ENCODE data around the gene PLXDC2.

The PLXDC2 gene

DNA sequence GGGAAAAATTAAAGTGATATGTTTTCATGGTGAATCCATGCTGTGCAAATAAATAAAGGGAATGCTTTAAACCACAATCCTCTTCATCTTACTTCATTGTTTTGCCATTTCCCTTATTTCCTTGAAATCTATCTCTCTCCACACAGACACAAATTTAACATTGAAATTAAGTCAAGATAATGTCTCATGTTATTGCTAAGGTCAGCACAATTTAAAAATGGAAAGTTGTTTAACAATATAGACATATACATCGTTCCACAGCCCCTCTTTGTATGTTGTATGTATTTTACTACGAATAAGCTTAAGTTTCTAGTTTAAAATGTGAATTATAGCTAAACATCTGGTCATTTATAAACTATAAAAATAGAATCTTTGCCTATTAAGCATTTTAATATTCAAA, 256.9 kb downstream of the PLXDC2 start:
- no peak for DNase-seq

DNA sequence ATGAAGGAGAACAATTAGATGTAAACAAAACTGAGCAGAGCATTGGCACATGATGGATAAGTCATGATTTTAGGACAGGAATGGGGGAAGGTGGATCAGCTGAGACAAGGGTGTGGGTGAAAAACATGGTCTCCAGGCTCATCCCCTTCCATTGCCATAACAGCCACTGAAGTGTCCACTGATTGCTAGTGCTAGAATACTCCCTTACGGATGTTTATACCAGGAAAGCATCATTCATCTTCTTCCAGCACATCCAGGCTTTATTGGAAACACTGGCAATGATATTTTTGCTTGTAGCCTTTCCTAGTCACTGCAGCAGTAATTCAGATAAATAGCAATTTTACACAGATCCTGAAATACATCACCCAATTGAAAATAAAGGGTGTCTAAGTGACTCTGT, 259.5 kb downstream of the PLXDC2 start:
- DNase-seq: no peak

DNA sequence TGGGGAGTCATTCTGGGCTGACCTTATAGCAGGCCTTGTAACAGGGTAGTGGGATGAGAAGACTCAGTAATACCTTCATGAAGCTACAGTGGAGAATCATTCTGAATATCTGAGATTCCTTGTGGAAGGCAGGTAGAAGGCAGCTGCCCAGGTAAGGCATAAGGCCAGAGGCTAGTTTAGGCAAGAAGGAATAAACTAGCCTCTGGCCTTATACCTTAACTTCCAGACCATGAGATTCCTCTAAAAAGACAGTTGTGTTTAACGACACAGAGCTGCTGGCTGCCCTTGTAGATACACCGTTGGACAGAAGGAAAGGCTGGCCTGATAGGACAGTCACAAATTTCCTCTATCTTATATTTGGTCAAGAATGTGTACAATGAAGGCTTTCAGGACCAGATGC, 268.2 kb downstream of the PLXDC2 start:
- no peak for DNase-seq

DNA sequence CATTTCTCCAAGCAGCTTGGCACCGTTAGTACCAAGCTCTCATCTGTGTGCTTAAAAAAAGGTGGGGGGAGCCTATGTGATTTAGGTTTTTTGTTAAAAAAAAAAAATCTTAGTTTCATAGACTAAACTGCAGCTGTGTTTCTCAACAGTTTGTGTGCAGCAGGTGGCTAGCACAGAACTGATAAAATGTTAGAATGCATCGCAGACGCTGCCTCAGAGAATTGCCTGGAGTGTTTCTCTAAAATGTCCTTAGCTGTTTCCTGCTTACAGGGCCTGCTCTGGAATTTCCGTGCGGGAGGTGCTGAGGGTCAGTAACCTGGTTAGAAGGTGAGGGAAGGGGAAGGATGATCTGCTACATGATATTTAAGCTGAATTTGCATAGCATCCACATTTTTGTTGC, 268.9 kb downstream of the PLXDC2 start:
- DNase-seq: no peak

DNA sequence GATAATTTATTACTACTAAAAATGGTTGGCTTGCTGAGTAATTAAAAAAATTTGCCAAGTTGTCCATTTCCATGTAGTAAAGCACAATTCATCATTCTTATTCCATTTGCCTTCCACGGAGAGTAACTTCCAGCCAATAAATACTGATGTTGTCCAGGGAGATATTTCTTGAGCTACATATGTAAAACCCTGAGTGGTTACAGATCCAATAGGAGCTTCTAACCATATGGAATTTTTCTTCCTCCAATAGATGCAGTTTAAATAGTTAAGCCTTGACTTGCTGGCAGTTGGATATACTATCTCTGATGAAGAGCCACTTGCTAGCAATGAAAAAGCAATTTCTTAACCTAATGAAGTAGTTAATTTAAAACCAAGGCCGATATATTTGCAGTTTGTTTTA, 271.1 kb downstream of the PLXDC2 start:
- no peak for DNase-seq

DNA sequence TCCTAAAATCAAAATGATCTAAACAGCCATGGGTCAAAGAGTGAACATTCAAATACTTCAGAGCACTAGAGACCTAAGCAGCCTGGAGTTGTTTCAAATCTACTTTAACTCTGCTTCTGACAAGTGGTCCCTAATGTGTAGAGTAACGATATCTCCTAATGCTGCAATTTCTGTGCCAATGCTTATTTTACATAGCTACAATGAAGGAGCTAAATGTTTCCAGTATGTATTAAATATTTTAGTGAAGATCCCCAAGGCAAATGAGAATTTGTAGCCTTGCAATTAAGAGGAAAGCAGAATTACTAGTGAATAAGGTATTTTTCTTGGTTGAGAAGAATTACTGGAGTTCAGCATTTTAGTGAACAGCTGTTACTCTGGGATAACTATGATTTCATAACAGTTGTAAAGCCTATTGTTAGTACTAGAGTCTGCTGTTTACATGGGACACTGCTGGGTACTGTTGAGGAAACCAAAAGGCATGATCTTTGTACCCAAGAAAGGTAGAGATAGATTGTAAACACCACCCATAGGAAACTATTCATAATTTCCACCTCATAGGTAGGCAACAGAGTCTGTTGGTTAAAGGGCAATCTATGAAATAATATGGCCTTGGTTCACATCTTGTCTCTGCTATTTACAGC, 271.9 kb downstream of the PLXDC2 start:
- DNase-seq: no peak

DNA sequence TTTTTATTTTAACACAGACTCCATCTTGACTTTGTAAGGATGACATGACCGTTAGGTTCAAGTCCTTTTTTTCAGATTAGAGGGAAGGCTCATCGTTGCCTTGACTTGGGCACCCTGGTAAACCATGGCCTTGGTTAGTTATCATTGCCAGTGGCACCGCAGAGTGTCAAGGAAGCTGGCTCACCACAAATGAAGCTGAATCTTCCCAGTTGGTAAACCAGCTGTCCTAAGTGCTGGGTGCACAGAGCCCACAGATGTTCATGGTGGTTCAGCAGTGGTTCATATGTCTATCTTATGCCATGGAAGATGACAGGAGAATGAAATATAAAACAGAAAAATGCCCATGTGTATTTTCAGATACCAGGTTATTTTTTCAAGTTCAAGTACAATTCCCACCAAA, 273.6 kb downstream of the PLXDC2 start:
- DNase-seq: no peak

DNA sequence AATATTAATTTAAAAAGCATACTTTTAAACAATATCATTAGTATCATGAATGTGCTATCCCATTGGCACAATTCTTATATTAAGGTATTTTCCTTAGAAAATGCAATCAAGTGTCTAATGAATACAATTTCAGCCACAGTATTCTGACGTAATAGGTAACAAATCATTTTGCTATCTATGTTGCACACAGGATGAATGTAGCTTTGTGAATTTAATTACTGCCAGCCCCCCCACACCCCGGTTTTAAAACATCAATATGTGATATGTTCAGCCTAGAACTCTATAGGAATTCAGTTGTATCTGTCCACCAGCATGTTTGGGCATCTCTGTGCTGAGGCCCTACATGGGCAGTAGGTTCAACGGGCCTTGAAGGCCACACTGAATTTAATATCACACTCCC, 274.6 kb downstream of the PLXDC2 start:
- DNase-seq: no peak

DNA sequence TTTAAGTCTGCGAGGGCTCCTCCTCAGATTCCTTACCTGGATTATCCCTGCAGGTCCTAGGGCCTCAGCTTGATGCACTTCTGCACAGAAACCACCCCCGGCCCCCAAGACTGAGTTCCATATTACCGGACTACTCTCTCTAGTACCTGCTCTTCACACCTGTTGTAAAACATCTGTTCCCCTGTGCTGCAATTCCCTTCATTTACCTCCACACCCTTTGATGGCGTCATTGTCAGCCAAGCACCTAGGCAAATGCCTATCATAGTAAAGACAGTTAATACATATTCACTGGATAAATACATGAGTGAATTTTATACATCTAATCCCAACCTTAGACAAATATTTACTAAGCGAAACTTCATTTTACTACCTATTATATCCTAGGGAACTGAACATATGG, 275.5 kb downstream of the PLXDC2 start:
- no peak for DNase-seq

DNA sequence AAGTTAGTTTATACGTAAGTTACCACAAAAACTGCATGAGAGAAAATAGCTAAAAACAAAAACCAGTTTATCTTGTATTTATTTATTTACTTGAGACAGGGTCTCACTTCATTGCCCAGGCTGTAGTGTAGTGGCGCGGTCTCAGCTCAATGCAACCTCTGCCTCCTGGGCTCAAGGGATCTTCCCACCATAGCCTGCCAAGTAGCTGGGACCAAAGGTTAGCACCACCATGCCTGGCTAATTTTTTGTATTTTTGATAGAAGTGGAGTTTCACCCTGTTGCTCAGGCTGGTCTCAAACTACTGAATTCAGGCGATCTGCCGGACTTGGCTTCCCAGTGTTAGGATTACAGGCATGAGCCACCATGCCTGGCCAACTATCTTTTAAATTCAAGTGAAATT, 277.4 kb downstream of the PLXDC2 start:
- no peak for DNase-seq

DNA sequence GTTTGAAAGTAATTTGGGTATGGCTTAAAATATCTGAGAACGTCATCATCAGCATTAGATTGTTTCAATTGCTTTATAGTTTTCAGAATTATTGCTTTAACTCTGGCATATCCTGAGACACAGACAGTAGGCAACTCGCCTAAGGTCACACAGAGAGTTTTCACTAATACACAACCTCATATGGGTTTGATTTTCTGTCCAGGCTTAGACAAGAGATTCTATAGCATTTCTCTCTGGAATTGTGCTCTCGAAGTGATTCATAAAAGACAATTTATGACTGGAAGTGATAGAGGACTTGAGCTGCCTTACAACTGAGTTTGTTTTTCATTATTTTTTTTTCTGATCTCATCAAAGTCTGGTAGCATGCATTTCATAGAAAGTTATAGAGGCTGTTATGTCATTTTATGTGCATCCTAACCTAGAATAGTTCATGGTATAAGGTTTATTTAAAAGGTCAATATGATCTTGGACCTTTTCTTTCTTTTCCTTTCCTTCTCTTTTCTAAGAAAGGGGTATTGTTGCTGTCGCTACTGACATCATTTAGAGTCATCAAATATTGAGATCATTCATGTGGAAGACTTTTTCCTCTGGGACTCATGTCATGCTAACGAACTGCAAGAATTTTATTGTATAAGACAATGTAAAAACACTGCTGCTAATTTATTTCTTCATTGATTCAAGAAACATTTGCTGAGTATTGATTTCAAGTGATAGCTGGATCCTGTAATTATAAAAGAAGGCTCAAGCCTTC, 278.2 kb downstream of the PLXDC2 start:
- no peak for DNase-seq

DNA sequence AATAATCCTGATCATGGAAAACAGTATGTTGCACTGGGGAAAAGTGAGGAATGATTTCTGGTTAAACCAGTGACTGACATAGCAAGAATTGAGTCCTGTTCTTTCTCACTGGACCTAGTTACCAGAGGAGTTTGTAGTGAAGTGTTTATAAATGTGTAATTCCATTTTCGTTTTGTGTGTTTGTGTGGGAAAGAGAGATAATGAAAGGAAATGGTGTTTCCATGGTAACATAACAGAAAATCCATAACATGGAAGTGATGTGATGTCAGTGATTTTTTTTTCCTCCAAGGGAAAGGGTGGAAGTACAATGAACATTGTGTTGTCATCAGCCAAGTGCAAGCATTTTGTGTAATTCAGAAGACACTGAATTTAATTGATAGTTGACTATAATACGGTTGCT, 283.9 kb downstream of the PLXDC2 start:
- no peak for DNase-seq

DNA sequence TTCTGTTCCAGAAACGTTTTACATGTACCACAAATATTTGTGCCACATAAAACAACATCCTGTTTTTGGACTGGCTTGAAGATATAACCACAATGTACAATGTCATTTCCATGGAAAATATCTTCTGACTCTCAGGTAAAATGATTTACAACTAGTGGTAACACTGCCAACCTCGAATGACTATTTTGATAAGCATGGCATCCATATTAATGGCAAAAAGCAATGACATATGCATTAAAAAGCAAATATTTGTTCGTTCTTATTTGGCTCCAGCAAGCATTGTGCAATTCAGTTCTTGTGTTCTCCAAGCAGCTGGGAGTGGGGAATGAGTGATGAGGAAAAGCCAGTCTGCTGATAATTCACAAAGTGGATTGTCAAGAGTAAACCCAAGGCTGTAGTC, 289.0 kb downstream of the PLXDC2 start:
- DNase-seq: no peak

DNA sequence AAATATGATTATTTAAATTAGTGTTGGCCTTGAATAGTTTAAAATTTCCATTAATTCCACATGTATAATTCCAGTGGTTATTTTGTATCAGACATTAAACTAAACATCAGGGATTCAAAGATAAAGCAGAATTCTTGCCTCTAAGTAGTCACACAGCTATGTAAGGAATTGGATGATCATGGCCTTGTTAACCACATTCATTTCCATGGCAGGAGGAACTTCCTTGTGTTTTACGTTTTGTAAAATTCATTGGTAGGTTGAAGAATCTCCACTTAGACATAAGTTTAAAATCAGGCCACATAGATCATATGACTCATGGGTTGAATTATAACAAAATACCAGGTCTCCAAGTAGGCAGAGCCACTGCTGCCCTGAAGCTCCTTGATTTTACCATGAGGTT, 289.7 kb downstream of the PLXDC2 start:
- DNase-seq: no peak

DNA sequence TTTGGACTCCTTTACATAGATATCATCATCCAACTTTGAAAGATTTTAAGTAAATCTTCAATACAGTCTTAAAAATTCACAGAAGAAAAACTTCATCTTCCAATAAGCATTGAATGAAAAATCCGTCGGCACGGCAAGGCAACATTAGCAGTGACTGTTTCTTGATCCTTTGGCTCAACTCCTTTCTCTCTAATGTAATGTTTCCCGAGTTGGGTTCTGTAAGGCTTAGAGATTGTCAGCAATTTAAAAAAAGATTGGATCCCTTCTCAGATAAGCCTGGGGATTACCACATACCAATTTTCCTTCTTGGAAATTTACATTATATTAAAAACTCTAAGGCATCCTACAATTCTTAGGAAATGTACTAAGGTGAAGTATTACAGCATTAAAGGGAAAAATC, 291.8 kb downstream of the PLXDC2 start:
- DNase-seq: no peak

DNA sequence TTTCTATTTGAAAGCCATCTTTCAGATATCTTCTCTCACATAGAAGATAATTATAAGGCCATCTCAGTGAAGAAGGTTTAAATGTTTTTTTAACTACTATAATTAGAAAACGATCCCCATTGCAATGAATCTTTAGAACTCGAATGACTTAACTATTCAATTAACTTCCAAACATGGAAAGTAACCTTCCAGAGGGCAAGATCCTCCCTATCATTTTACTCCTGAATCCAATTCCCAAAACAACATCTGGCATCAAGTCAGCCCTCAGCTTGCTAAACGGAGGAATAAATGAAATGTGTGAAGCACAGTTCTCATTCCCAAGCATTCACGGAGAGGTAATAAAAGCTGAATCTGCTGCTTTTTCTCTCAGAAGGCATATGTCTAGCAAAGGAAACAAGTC, 293.4 kb downstream of the PLXDC2 start:
- no peak for DNase-seq

DNA sequence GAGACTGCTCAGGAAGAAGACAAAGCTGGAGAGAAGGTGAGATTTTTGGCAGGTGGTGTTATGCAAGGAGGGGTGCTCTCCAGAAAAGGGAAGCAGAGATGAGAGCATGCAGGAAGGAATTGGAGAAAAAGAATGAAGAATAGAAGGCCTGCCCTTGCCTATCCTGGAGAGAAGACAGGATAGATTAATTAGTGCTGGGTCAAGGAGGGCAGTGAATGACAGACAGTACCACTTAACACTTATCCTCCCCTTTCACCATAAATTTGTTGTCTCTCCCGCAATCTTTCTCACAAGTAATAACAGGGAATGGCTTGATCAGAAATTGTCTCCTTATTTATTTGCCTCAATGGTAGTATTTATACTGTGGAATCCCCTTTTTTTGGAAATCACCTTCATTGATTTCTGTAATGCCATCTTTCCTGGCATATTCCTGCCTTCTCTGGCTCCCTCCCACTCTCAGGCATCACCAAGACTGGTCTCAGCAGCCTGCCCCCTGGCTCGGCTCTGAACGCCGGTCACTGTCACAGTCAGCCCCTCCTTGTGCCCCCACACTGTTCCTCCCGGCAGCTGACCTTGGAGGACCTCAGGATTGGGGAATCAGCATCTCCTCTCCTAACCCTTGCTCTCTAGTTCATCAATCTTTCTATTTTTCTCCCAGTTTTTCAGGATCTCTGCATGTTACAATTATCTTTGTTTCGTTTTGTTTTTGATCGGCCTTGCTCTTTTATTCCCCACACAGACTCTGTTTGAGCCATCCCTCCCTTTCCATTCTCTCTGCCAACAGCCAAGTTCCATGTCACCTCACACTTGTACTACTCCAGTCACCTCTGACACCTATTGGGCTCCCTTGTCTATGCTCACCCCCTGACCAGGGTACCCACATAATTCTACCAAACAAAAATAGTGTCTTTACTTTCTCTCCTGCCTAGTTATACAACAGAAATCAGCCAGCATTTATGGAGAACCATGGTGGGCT, 294.2 kb downstream of the PLXDC2 start:
- DNase-seq: no peak

DNA sequence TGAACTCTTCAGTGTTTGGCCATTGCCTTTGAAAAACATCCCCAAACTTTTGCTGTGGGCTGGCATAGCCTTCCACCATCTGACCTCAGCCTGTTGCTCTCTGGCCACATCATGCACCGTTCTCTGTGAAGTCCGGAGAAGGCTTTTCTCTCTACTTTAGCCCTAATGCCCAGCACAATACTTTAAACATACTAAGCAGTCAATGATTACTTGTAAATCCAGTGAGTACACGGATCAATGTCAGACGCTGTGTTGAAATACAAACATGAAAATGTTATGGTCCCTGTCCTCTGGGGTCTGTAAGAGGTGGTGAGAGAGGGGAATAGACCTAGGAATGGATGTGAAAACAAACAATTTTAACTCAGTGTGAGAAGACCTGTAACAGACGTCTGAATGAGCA, 297.9 kb downstream of the PLXDC2 start:
- no peak for DNase-seq

DNA sequence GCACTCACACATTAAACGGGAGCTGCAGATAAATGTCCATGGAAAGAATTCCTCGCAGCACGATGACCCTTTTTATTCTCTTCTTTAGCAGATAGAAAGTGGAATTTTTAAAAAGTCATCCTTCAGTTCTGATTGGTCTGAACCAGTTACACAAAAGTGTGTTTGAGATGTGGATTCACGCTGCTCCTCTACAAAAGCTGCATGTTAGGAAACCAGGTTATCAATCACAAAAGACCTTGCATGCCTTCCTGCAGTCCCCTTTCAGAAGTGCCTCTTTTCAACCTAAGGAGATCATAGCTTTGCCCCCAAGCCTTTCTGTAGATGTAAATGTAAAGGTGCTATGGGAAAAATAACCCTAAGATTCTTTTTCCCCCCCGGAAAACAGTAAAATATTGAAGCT, 299.7 kb downstream of the PLXDC2 start:
- DNase-seq: no peak

DNA sequence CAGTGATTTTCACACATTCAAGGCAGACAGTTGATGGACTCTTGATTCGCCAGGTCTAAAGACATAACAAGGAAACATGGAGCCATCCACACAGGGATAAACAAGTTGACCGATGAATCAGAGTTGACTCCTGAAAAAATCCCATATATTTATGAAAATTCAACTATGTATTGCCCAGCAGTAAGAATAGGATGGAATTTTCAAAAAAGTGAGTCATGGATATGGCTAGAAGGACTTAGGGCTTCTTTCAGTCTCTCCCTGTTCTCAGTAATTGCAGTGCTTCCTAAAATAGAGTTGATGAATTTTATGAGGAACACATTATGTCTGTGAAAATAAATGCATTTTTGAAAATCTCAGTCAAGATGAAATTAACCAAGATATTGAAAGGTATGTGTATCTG, 301.2 kb downstream of the PLXDC2 start:
- no peak for DNase-seq

DNA sequence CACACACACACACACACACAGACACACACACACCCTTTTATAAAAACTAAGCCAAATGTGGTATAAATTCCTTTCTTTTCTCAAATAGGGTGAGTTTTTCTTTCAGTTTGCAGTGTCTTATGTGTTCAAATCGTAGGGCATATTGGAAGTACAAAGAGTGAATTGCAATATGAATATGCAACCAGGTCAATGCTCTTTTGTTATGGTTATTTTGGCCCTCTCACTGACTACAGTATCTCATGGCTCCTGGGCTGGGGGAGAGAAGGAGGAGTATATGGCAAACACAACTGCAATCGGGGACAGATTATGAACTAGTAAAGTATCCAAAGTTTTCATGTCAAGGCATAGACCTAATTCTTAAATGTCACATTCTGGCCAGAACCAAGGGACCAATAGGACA, 301.9 kb downstream of the PLXDC2 start:
- DNase-seq: no peak

DNA sequence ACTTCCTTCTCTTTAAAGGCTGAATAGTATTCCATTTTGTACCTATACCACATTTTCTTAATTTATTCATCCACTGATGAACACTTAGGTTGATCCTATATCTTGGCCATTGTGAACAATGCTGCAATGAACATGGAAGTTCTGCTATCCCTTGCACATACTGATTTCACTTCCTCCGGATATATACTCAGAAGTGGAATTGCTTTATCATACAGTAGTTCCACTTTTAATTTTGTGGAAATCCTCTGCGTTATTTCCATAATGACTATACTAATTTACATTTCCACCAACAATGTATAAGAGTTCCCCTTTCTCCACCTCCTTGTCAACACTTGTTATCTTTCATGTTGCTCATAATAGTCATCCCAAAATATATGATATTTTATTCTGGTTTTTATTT, 312.6 kb downstream of the PLXDC2 start:
- no peak for DNase-seq

DNA sequence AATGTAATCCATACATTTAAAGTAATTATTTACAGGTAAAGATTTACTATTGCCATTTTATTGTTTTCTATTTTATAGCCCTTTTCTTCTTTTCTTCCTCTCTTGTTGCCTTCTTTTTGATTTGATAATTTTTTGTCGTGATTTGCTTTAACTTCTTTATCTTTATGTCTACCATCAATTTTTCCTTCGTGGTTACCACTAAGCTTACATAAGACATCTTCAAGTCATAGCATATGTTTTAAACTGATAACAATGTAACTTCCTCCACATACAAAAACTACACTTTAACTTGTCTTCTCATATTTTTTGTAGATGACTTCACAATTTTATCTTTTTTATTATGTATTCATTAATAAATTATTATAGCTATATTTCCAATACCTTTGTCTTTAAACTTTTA, 316.6 kb downstream of the PLXDC2 start:
- no peak for DNase-seq

DNA sequence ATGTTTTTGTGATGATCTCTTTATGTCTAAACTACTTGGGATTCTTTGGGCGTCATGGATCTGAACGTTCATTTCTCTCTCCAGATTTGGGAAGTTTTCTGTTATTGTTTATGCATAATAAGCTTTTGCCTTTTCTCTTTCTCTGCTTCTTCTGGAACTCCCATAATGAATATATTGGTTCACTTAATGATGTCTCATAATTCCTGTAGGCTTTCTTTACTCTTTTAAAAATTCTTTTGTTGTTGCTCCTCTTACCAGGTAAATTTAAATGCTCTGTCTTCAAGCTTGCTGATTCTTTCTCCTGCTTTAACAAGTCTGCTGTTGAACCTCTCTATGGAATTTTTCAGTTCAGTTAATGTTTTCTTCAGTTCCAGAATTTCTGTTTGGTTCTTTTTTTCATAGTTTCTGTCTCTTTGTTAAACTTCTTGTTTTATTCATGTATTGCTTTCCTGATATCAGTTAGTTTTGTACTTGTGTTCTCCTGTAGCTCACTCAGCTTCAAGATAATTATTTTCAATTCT, 317.5 kb downstream of the PLXDC2 start:
- no peak for DNase-seq

Data from stimulated activated CD4-positive, alpha-beta T cell treated with anti-CD3 and anti-CD28 coated beads, Interleukin-4, amount 100 ng/mL, for 24 hours (primary cell).